Melanocyte of skin (primary cell): ENCODE measurements around the gene KCNC4. TPM values are rescaled to one million over a fixed set of nuclear protein-coding genes. Genes with fewer than 3 reads are reported as not detected.

Source experiments
- small RNA-seq, 2 donors: library from RNA; depleted of rRNA; stranded (forward); fragments of <200 nt; gene quantifications; one replicate each; pipeline ENCODE3, GENCODE V24; 2012
- total RNA-seq, 2 donors: library from RNA; depleted of rRNA; stranded (reverse); fragments of >200 nt; gene quantifications; 2 replicates each; pipeline ENCODE4 v1.2.3, GENCODE V29; 2012

The KCNC4 gene
- total RNA-seq: 1 to 10 TPM in 1 of 2 donors, under 1 TPM in 1; 1.00 to 1.0 TPM

GRCh38 chr1:110209715-110210603 lies at the start of gene KCNC4:
Gene KCNC4 (plus strand): TSS chr1:110210314. CDS start chr1:110211500, 1,186 bp downstream.

Small RNA genes lying within 50 kb of the gene (small RNA-seq; reads per million reads assigned to genes)
- gene AL137790.1: 0 reads per million in 2 donors

Other genes with a start within 250 kb of the KCNC4 start
- gene AHCYL1, start 225.5 kb upstream of the KCNC4 start, total RNA-seq: 10 to 100 TPM; 70.5 to 84.3 TPM
- 10 to 100 TPM; 41.0 to 44.0 TPM for gene STRIP1, start 175.7 kb upstream of the KCNC4 start, total RNA-seq
- not detected for gene ALX3, start 139.6 kb upstream of the KCNC4 start, total RNA-seq
- not detected for gene UBL4B, start 97.9 kb upstream of the KCNC4 start, total RNA-seq
- 1 to 10 TPM in 1 of 2 donors, under 1 TPM in 1; 0.69 to 1.3 TPM for gene SLC6A17, start 59.8 kb upstream of the KCNC4 start, total RNA-seq
- 10 to 100 TPM; 32.3 to 41.6 TPM for gene RBM15, start 129.1 kb downstream of the KCNC4 start, total RNA-seq
- gene SLC16A4, start 180.7 kb downstream of the KCNC4 start, total RNA-seq: 10 to 100 TPM; 26.0 to 34.1 TPM
- 10 to 100 TPM; 69.2 to 89.6 TPM for gene LAMTOR5, start 197.4 kb downstream of the KCNC4 start, total RNA-seq
- gene PROK1, start 240.8 kb downstream of the KCNC4 start, total RNA-seq: not detected